Stimulated activated CD4-positive, alpha-beta T cell treated with anti-CD3 and anti-CD28 coated beads, Interleukin-4, amount 100 ng/mL, for 4 hours (primary cell): Measurements from ENCODE around the gene ELAVL3.

Source experiments
- DNase-seq, 2 experiments: peaks; one replicate each; pipeline ENCODE4 v3.0.0-alpha.2; 2020

Gene ELAVL3

DNA sequence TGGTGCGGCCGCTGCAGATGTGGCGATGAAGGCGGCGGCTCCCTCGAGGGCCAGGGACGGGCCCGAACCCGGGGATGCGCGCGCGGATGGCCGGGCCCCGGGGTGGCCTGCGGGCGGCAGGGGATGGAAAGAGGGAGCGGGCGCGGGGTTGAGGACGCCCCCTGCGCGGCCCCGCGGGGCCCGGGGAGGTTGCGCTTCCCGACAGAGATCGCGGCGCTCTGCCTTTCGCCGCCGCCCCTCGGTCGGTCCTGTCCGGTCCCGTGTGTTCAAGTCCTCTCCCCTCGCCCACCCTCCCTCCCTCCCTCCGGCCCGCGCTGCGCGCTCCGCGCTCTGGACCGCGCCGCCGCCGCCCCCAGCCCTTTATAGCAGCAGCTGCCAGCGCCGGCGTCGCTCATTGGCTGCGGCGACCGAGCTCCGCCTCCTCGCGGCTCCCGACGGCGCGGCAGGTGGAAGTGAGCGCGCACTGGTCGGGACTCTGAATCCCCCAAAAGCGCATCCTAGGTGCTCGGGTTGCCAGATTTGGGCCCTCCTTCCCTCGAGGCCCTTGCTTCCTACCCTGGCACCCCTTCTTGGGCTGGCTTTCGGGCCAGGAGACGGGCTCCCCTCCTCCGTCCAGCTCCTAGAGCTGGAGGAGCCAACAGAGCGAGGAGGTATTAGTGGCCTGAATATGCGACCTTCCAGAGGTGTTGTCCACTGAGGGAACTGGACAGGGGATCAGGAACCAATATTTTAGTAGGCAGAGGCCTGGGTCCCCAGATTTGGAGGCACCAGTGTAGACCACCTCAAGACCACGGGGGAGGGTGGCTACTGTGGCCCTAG lies at the start of gene ELAVL3:
Gene ELAVL3, minus strand, starts transcription at position 332 of the 819 bp plus-strand sequence. CDS start 438 bp downstream, outside the sequence.
- DNase-seq, result no peak

DNA sequence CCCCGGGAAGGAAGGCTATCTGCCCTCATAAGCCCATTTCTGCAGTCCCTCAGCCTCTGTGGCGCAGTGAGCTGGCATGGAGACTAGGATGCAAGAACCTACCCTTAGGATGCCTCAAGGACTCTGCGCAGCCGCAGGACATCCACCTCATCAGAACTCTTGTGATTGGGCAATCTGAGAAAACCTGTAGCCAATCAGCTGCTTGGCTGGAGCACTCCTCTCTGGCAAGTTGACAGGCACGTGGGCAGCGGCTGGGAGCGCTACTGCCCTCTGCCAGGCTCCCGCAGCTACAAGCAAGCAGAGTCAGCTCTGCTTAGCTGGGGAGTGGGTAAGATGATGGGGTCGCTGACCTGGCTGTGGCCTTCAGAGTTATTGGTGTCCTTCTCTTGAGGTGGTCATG lies 49.6 kb upstream of the ELAVL3 start:
- DNase-seq, result peak; percentile 19 to 33

DNA sequence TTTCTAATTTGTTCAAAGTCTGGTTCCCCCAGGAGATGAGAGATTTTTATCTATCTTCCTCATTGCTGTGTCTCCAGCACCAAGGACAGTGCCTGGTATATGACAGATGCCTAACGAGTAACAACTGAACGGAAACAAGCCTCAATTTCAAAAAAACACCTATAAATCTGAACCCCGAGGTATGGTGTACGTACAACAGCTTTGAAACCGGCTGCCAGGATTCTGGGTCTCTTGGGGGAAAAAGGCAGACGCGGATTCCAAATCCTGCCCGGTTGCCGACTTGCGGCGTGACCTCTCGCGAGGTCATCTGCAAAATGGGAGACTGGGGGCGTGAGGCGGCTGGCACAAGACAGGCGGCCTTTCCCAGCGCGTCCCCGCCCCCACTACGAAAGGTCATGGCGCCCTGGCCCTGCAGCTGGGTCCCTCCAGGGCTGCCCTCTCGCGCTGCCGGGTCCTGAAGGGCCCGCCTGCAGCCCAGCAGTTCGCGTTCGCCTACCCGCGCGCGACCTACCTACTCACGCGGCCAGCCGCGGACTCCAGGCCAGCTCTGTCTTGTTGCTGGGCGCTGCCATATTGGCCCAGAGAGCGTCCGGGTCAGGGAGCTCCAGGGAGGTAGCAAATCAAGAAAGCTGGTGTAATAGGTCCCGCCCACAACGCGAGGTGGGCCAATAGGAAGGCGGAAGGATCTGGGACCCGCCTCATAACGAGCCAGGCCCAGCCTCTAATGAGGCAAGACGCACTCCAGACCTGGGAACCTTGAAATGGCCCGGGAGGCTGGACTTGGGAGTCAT lies 47.9 kb upstream of the ELAVL3 start, which contains the start of gene ECSIT:
Gene ECSIT, minus strand, starts transcription at position 584 of the 791 bp plus-strand sequence. CDS start 9,964 bp downstream, outside the sequence.
- peak; percentile 88 to 91 for DNase-seq

DNA sequence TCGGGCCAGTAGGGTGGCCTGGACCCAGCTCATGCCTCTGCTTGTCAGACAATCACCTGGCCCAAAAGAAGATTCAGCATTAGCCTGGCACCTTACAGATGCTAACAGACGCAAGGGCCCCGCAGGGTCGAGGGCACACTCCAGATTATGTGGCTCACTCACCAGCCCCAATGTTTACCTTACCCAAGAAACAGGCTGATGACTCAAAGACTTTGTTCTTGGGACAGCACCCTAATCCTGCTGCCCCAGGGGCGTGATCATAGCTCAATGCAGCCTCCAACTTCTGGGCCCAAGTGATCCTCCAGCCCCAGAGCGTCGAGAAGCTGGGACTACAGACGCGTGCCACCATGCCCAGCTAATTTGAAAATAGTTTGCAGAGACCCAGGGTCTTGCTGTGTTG lies 38.3 kb upstream of the ELAVL3 start:
- no peak for DNase-seq

DNA sequence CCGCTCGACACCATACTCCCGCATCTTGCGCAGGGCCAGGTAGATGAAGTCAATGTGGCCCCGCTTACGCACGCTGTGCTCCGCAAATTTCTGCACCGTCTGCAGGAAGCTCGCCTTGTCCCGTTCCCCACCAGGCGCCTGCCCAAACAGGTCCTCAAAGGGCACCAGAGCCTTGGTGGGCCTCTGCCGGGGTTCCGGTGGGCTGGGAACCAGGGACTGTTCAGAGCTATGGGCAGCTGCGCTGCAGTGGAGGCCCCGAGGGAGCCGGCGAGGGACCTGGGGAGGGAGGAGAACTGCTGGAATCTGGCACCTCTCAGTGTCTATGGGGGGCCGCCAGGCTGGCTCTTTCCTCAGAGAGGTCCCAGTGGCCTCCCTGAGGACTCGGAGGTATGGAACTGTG lies 33.1 kb upstream of the ELAVL3 start:
- no peak for DNase-seq

DNA sequence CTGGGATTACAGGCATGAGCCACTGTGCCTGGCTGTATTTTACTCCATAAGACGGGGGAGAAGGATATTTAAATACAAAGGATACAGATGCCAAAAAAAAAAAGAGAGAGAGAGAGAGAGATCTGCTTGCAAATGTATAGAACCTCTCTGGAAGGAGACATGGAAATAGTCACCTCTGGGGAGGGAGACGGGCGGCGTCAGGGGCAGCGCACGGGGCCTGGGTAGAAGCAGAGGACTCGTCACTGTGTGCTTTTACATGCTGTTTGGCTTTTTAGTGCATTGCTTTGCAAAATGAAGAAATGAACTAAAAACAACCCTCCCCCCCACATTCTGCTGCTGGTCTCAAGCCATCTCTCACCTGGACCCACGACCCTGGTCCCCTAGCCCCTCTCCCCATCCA lies 29.6 kb upstream of the ELAVL3 start:
- no peak for DNase-seq

DNA sequence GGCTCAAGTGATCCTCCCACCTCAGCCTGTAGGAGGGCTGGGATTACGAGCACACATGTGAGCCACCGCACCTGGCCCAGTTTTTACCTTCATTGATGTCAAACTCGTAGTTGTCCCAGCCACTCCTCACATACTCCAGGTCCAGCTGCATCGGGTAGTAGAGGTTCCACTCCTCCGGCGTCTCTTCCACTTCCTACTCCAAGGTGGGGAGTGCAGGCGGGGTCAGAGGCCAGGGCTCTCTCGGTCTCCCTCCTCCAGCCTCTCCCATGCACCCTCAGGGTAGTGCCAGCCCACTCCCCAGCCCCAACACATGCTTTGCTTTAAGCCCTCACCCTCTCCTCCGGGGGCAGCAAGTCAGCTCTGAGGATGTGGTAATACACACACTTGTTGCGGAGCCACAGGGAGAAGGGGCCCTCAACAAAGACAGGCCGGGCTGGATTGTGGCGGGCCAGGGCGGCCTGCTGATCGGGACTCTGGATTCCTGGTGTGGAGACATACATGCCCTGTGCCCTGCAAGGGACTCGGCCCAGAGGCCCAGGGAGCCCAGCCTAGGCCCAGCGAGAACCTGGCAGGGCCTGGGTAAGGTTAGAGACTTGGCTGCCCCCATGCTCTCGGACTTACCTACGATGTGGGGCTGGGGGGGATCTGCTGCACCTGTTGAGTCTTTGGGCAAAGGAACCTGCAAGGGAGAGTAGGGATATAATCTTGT lies 26.7 kb upstream of the ELAVL3 start:
- DNase-seq, result no peak

DNA sequence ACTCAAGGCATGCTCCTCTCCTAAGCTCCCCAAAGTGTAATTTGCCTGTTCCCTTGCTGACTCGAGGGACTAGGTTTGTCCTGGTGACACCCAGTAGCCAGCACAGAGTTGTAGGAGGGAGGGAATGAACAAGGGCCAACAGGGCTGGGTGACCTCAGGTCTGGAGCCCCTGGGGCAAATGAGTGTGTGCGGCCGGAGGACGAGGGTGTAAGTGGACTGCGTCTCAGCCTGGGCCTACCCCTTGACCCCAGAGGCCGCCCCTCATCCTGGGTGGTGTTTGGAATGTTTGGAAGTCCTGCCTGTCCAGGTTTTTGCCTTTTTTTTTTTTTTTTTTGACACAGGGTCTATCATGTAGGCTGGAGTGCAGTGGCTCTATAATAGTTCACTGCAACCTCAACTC lies 26.1 kb upstream of the ELAVL3 start:
- no peak for DNase-seq

DNA sequence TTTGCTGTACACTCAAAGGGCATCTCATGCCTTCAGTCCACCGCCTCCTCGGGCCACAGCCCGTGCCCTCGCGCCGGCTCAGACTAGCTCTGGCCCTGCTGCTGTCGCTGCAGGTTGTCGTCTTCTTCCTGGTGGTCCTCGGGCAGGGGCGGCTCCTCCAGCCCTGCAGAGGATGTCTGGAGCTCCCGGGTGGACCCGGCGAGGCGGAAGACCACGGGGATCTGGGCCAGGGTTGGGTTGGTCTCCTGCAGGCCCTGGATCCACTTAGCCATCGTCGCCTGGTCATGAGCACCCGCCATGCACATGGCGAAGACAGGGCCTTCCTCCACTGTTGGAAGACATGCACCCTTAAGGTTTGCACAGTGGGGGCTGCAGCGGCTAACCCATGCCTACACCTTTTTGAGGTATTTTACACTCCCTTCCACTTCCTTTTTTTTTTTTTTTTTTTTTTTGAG lies 25.3 kb upstream of the ELAVL3 start:
- no peak for DNase-seq

DNA sequence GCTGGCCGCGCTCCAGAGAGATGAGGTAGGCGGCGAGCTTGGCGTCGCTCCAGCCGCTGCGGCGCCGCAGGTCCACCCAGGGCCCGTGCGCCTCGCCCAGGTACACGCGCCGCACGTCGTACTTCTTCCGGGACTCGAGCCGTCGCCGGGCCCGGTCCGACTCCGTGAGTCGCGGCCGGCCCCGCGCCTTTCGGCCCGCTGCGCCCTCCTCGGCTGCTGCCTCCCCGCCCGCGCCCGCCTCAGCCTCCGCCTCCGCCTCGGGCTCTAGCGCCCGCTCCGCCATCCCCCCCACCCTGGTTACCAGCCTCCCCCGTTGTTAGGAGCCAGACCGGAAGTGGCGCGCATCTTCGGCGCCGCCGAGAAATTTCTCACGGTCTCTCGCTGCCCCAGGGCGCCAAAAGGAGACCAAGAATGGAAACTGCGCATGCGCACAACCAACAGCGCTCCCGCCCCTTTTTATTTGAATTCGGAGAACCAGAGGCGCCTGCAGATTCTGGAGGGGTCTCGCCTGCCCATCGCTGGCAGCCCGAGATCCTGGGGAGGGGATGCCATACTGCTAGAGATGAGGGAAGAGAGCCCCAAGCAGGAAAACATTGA lies 24.8 kb upstream of the ELAVL3 start, which contains the start of gene ZNF653:
Gene ZNF653, minus strand, starts transcription at position 336 of the 597 bp plus-strand sequence. Its CDS starts 53 bp downstream, at position 283.
- peak; percentile 89 to 94 for DNase-seq

DNA sequence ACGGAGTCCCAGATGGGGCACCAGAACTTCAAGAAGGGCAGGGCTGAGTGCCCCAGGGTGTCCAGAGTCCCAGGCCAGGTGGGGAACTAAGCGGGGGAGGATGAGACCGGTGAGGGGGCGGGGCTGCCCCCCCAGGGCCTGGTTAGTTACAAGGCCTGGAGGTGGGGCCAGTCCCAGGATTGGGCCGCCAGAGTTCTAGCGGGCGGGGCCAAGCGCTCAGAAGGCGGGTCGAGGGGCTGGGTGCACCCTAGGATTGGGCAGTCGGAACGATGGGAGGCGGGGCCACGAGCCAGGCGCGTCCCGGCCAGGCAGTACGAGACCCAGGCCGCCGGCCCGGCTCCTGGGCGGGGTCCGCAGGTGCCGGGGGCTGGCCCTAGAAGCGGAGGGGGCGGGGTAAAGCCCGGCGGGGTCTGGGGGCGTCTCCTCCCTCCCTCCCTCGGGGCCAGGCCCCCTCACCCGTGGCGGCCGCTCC lies 24.2 kb upstream of the ELAVL3 start:
- DNase-seq, result peak; percentile 95 to 96

DNA sequence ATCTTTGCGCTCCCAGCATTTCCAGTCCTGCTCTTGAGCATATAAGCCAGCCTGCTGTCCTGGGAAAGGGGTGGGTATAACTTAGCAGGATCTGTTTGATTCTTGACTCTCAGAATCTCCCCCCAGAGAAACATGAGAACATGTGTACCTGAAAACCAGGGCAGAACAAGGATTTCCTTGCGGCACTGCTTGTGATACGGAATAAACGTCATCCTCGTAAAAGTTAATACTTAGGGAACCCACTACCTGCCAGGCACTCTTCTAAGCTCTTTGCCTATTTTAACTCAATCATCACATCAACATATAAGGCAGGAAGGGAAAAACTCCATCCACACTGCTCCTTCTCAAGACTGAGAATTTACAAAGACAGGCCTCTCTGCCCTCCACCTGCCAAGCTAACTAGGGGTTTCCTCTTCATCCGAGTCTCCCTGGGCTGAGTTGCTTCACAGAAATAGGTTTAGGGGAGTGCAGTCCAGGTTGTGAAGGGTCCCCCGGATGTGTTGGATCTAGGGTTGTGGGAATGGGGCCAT lies 23.7 kb upstream of the ELAVL3 start:
- DNase-seq, result no peak

DNA sequence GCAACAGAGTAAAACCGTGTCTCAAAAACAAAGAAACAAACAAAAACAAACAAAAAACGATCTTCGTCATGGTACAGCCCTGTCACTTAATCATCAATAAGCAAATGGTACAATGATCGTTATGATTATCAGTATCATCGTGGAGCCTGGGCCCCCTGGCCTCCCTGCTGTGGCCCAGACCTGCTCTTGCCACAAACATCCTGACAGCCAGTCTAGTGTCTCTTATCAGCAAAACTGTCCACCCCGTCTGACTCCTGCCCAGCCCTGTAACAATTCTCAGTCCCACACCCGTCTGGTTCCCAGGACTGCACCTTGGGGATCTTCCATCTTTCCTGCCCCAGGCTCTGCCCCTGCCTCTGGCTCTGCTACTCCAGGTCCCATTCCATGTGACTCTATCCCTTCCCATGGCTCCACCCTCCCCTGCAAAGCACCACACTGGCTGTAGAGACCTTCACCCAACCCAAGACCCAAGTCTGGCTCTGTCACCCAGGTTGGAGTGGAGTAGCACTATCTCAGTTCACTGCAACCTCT lies 19.1 kb upstream of the ELAVL3 start:
- no peak for DNase-seq

DNA sequence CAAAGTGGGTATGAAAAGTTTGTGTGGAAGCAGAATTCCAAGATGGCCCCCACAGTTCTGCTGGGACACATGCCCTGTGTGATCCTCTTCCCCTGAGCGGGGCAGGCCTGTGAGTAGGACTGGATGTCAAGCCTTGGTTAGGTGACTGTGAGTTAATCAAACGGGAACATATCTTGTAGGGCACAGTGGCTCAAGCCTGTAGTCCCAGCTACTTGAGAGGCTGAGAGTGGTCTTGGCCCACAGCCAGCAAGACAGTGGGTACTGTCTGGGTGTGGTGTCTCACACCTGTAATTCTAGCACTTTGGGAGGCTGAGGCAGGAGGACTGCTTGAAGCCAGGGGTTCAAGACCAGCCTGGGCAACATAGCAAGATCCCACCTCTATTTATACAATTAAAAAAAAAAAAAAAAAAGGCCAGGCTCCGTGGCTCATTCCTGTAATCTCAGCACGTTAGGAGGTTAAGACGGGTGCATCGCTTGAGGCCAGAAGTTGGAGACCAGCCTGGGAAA lies 18.4 kb upstream of the ELAVL3 start:
- no peak for DNase-seq

DNA sequence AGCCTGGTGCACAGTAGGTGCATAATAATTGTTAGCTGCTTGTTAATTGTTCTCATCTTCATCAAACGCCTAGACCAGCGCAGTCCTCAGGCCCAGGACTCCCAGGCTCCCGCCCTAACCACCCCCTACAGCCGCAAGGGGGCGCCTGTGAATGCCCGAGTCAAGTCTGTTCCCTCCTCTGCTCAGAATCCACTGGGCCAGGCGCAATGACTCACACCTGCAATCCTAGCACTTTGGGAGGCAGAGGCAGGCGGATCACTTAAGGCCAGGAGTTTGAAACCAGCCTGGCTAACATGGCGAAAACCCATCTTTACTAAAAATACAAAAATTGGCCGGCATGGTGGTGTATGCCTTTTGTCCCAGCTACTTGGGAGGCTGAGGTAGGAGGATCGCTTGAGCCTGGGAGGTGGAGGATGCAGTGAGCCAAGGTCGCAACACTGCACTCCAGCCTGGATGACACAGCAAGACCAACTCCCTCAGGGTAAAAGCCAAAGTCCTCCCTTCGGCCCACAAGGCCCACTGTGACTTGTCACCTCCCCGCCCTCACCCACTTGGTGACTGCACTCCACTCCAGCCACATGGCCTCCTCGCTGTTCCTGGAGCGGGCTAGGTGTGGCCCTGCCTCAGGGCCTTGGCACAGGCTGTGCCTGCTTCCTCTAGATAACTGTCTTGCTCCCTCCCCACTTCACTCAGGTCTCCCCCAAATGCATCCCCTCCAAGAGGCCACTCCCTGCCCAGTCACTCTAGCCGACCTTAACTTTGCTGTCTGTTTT lies 15.7 kb upstream of the ELAVL3 start:
- peak; percentile 55 to 63 for DNase-seq

DNA sequence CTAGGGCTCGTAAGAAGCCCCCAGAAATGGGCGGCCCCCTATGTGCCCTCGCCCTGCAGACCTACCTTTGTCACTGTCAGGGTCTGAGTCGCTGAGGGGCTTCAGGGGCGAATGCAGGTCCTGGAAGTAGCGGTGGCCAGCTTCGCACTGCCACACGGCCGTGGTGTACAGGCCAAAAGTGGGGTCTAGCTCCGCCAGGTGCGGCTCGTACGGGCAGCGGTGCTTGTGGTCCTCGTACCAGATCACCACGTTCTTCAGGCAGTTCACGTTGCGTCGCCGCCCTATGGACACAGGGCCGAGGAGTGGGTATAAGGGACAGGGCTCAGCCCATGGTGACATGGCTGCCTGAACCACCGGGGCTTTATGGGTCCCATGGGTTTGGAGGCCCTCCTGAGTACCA lies 15.0 kb upstream of the ELAVL3 start:
- no peak for DNase-seq

DNA sequence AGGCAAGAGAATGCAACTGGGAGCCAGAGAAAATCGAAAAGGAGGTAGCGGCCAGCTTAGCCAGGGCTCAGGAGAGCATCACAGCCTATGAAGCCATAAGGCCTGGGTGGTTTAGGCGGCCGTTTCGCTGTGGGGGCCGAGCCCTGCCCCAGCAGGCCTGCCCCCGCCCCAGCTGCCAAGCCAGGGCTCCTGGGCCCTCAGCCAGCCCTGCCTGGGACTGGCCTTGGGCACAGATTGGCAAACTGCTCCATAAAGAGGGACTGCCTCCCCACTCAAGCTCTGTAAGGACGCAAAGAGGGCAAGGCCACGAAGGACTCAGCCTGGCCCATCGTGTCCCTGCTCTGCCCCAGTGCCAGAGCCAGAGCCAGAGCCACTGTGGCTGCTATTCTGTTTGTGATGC lies 14.6 kb upstream of the ELAVL3 start:
- DNase-seq, result no peak

DNA sequence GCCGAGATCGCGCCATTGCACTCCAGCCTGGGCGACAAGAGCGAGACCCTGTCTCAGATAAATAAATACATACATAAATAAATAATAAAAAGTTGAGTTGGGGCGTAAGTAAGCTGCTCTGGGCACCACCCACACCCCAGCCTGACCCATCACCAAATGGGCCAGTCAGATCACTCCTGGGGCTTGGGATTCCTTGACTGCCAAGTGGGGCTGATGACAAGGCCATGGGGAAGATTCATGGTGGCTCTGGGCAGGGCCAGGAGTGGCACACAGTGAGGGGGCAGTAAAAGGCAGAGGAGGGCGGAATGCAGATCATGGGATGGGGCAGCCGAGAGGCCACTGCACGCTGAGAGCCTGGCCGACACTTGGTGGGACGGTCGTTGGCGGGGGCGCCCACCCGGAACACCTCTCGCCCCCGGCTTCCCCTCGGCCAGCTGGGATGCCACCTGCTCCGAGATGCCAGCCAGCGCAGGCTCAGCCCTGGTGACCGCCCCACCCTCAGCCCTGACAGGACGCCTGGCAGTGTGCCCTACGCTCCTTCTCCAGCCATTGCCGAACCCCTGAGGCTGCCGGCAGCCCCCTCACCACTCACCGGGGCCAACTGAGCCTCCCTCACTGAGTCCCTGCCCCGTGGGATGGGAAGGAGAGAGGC lies 13.9 kb upstream of the ELAVL3 start:
- DNase-seq, result no peak

DNA sequence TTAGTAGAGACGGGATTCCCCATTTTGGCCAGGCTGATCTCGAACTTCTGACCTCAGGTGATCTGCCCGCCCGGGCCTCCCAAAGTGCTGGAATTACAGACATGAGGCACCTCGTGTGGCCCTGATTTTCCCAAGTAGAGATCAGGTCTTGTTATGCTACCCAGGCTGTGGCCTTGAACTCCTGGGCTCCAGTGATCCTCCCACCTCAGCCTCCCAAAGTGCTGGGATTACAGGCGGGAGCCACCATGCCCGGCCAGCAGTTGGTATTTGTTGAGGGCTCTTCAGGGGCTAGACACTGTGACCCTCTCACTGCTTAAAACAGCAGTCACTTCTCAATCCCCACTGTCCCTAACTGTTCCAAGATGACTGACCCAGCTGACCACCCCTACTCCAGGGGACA lies 8.5 kb upstream of the ELAVL3 start:
- DNase-seq, result no peak
